ENCODE data around the gene OR10J1.

OR10J1 gene

GRCh38 chr1:159429074-159429861, 10.3 kb upstream of the OR10J1 start:
- no peak overlapping the region for H3K27ac ChIP-seq (ENCODE audit: low read depth, low read length)

GRCh38 chr1:159430985-159431384, 8.5 kb upstream of the OR10J1 start:
- Histone ChIP-seq H3K56ac (ENCODE audit: low read length) (no peak overlapping the region), H3K4me1 (ENCODE audit: control insufficient read depth, low read depth, low read length) (no peaks in the 10 kb centered on the region), H2BK15ac (replicated peaks; ENCODE audit: low read depth) (no peak overlapping the region), H3K27ac (ENCODE audit: low read depth, low read length) (no peak overlapping the region), H3K79me1 (ENCODE audit: low read length) (no peaks in the 10 kb centered on the region), H2AK5ac (ENCODE audit: low read length) (no peak overlapping the region), H3K36me3 (ENCODE audit: control insufficient read depth, insufficient read depth, low read length) (no peaks in the 10 kb centered on the region), H4K5ac (ENCODE audit: low read length) (no peak overlapping the region), H3K27me3 (ENCODE audit: insufficient read depth, low read length, poor library complexity) (no peaks in the 10 kb centered on the region), H3K9ac (ENCODE audit: low read length) (no peak overlapping the region), H3K4me3 (ENCODE audit: low read length) (no peak overlapping the region), H3K4ac (ENCODE audit: low read depth, low read length) (no peak overlapping the region), H3K4me2 (ENCODE audit: low read length) (no peak overlapping the region), H2BK120ac (ENCODE audit: low read depth, low read length) (no peak overlapping the region), H3K79me2 (ENCODE audit: control insufficient read depth, insufficient read depth, low read length) (no peaks in the 10 kb centered on the region), H4K8ac (ENCODE audit: low read depth, low read length) (no peak overlapping the region), H3K23ac (ENCODE audit: low read length) (no peak overlapping the region), H2BK5ac (ENCODE audit: low read length) (no peak overlapping the region), H3K18ac (ENCODE audit: low read length) (no peak overlapping the region)
- no peak for DNase-seq
- no CpG with 5 or more reads among the region's 6 CpGs for WGBS (ENCODE audit: extremely low coverage, insufficient coverage, low lambda C conversion rate)

More at GRCh38 chr1:159429074-159429861, 10.3 kb upstream of the OR10J1 start:
- H3K4ac ChIP-seq (ENCODE audit: low read depth, low read length), result no peak overlapping the region
- H3K4me1 ChIP-seq (ENCODE audit: control insufficient read depth, low read depth, low read length), result no peaks in the 10 kb centered on the region
- no peaks in the 10 kb centered on the region for H3K27me3 ChIP-seq (ENCODE audit: insufficient read depth, low read length, poor library complexity)
- H3K36me3 ChIP-seq (ENCODE audit: control insufficient read depth, insufficient read depth, low read length), result no peaks in the 10 kb centered on the region
- no peak overlapping the region for H2BK5ac ChIP-seq (ENCODE audit: low read length)
- H4K5ac ChIP-seq (ENCODE audit: low read length), result no peak overlapping the region
- no peak overlapping the region for H3K4me3 ChIP-seq (ENCODE audit: low read length)
- no peak overlapping the region for H3K9ac ChIP-seq (ENCODE audit: low read length)
- no peaks in the 10 kb centered on the region for H3K79me1 ChIP-seq (ENCODE audit: low read length)
- H2BK15ac ChIP-seq (replicated peaks; ENCODE audit: low read depth), result no peak overlapping the region
- no peak overlapping the region for H3K56ac ChIP-seq (ENCODE audit: low read length)
- H2BK120ac ChIP-seq (ENCODE audit: low read depth, low read length), result no peak overlapping the region
- H3K23ac ChIP-seq (ENCODE audit: low read length), result no peak overlapping the region
- WGBS (ENCODE audit: extremely low coverage, insufficient coverage, low lambda C conversion rate), result no CpG with 5 or more reads among the region's 4 CpGs
- no peaks in the 10 kb centered on the region for H3K79me2 ChIP-seq (ENCODE audit: control insufficient read depth, insufficient read depth, low read length)
- no peak overlapping the region for H3K4me2 ChIP-seq (ENCODE audit: low read length)
- H3K18ac ChIP-seq (ENCODE audit: low read length), result no peak overlapping the region
- peak; percentile 3 for DNase-seq
- no peak overlapping the region for H4K8ac ChIP-seq (ENCODE audit: low read depth, low read length)
- no peak overlapping the region for H2AK5ac ChIP-seq (ENCODE audit: low read length)

- Histone ChIP-seq H3K56ac (ENCODE audit: low read length) (no peak within 1 kb of the TSS), H2BK15ac (replicated peaks; ENCODE audit: low read depth) (no peak within 1 kb of the TSS), H3K18ac (ENCODE audit: low read length) (no peak within 1 kb of the TSS), H3K4me1 (ENCODE audit: control insufficient read depth, low read depth, low read length) (no peaks in the 10 kb centered on the region), H4K5ac (ENCODE audit: low read length) (no peak within 1 kb of the TSS), H4K8ac (ENCODE audit: low read depth, low read length) (no peak within 1 kb of the TSS), H3K4ac (ENCODE audit: low read depth, low read length) (no peak within 1 kb of the TSS), H3K4me3 (ENCODE audit: low read length) (no peak within 1 kb of the TSS), H3K23ac (ENCODE audit: low read length) (no peak within 1 kb of the TSS), H2AK5ac (ENCODE audit: low read length) (no peak within 1 kb of the TSS), H2BK120ac (ENCODE audit: low read depth, low read length) (no peak within 1 kb of the TSS), H3K36me3 (ENCODE audit: control insufficient read depth, insufficient read depth, low read length) (no peaks in the 10 kb centered on the region), H3K79me1 (ENCODE audit: low read length) (no peaks in the 10 kb centered on the region), H3K79me2 (ENCODE audit: control insufficient read depth, insufficient read depth, low read length) (no peaks in the 10 kb centered on the region), H3K27me3 (ENCODE audit: insufficient read depth, low read length, poor library complexity) (no peaks in the 10 kb centered on the region), H3K4me2 (ENCODE audit: low read length) (no peak within 1 kb of the TSS), H2BK5ac (ENCODE audit: low read length) (no peak within 1 kb of the TSS), H3K27ac (ENCODE audit: low read depth, low read length) (no peak within 1 kb of the TSS), H3K9ac (ENCODE audit: low read length) (no peak within 1 kb of the TSS)
- no peak for DNase-seq
- WGBS (ENCODE audit: extremely low coverage, insufficient coverage, low lambda C conversion rate), result no CpG with 5 or more reads among the region's 1 CpG
Observed at GRCh38 chr1:159431904-159432303, 7.6 kb upstream of the OR10J1 start, which contains the start of gene OR10J4. TSS of gene OR10J4 (plus strand) at chr1:159432204.

- Histone ChIP-seq H2BK15ac (replicated peaks; ENCODE audit: low read depth) (no peak overlapping the region), H3K79me1 (ENCODE audit: low read length) (no peaks in the 10 kb centered on the region), H3K27ac (ENCODE audit: low read depth, low read length) (no peak overlapping the region), H3K9ac (ENCODE audit: low read length) (no peak overlapping the region), H2BK5ac (ENCODE audit: low read length) (no peak overlapping the region), H3K4me2 (ENCODE audit: low read length) (no peak overlapping the region), H3K4me1 (ENCODE audit: control insufficient read depth, low read depth, low read length) (no peaks in the 10 kb centered on the region), H4K5ac (ENCODE audit: low read length) (no peak overlapping the region), H3K23ac (ENCODE audit: low read length) (no peak overlapping the region), H3K56ac (ENCODE audit: low read length) (no peak overlapping the region), H3K4ac (ENCODE audit: low read depth, low read length) (no peak overlapping the region), H3K79me2 (ENCODE audit: control insufficient read depth, insufficient read depth, low read length) (no peaks in the 10 kb centered on the region), H4K8ac (ENCODE audit: low read depth, low read length) (no peak overlapping the region), H2AK5ac (ENCODE audit: low read length) (no peak overlapping the region), H3K18ac (ENCODE audit: low read length) (no peak overlapping the region), H2BK120ac (ENCODE audit: low read depth, low read length) (no peak overlapping the region), H3K4me3 (ENCODE audit: low read length) (no peak overlapping the region), H3K36me3 (ENCODE audit: control insufficient read depth, insufficient read depth, low read length) (no peaks in the 10 kb centered on the region), H3K27me3 (ENCODE audit: insufficient read depth, low read length, poor library complexity) (no peaks in the 10 kb centered on the region)
- no peak for DNase-seq
- no CpG with 5 or more reads among the region's 4 CpGs for WGBS (ENCODE audit: extremely low coverage, insufficient coverage, low lambda C conversion rate)
Observed at GRCh38 chr1:159436469-159436868, 3.1 kb upstream of the OR10J1 start.

- H2BK5ac ChIP-seq (ENCODE audit: low read length), result no peak overlapping the region
- H3K27ac ChIP-seq (ENCODE audit: low read depth, low read length), result no peak overlapping the region
Observed at GRCh38 chr1:159441360-159441759, 1.8 kb downstream of the OR10J1 start.

GRCh38 chr1:159442428-159442827, 2.9 kb downstream of the OR10J1 start:
- H2BK15ac ChIP-seq (replicated peaks; ENCODE audit: low read depth), result no peak overlapping the region
- no peak overlapping the region for H3K9ac ChIP-seq (ENCODE audit: low read length)
- no peak overlapping the region for H3K18ac ChIP-seq (ENCODE audit: low read length)
- H3K36me3 ChIP-seq (ENCODE audit: control insufficient read depth, insufficient read depth, low read length), result no peaks in the 10 kb centered on the region
- H2BK5ac ChIP-seq (ENCODE audit: low read length), result no peak overlapping the region
- H2AK5ac ChIP-seq (ENCODE audit: low read length), result no peak overlapping the region
- no peak overlapping the region for H4K5ac ChIP-seq (ENCODE audit: low read length)
- no peaks in the 10 kb centered on the region for H3K79me1 ChIP-seq (ENCODE audit: low read length)
- H4K8ac ChIP-seq (ENCODE audit: low read depth, low read length), result no peak overlapping the region
- no peak overlapping the region for H3K23ac ChIP-seq (ENCODE audit: low read length)
- no peak overlapping the region for H3K27ac ChIP-seq (ENCODE audit: low read depth, low read length)
- H3K27me3 ChIP-seq (ENCODE audit: insufficient read depth, low read length, poor library complexity), result no peaks in the 10 kb centered on the region
- WGBS (ENCODE audit: extremely low coverage, insufficient coverage, low lambda C conversion rate), result no CpG with 5 or more reads among the region's 2 CpGs
- H3K4me3 ChIP-seq (ENCODE audit: low read length), result no peak overlapping the region
- no peak overlapping the region for H3K56ac ChIP-seq (ENCODE audit: low read length)
- no peaks in the 10 kb centered on the region for H3K79me2 ChIP-seq (ENCODE audit: control insufficient read depth, insufficient read depth, low read length)
- H3K4ac ChIP-seq (ENCODE audit: low read depth, low read length), result no peak overlapping the region
- no peak overlapping the region for H2BK120ac ChIP-seq (ENCODE audit: low read depth, low read length)
- DNase-seq, result no peak
- H3K4me2 ChIP-seq (ENCODE audit: low read length), result no peak overlapping the region
- H3K4me1 ChIP-seq (ENCODE audit: control insufficient read depth, low read depth, low read length), result no peaks in the 10 kb centered on the region

More at GRCh38 chr1:159441360-159441759, 1.8 kb downstream of the OR10J1 start:
- Histone ChIP-seq H2AK5ac (ENCODE audit: low read length) (no peak overlapping the region), H4K5ac (ENCODE audit: low read length) (no peak overlapping the region), H3K23ac (ENCODE audit: low read length) (no peak overlapping the region), H3K56ac (ENCODE audit: low read length) (no peak overlapping the region), H2BK15ac (replicated peaks; ENCODE audit: low read depth) (no peak overlapping the region), H3K4me3 (ENCODE audit: low read length) (no peak overlapping the region), H3K79me2 (ENCODE audit: control insufficient read depth, insufficient read depth, low read length) (no peaks in the 10 kb centered on the region), H3K18ac (ENCODE audit: low read length) (no peak overlapping the region), H3K4me1 (ENCODE audit: control insufficient read depth, low read depth, low read length) (no peaks in the 10 kb centered on the region), H3K9ac (ENCODE audit: low read length) (no peak overlapping the region), H3K4me2 (ENCODE audit: low read length) (no peak overlapping the region), H4K8ac (ENCODE audit: low read depth, low read length) (no peak overlapping the region), H3K36me3 (ENCODE audit: control insufficient read depth, insufficient read depth, low read length) (no peaks in the 10 kb centered on the region), H3K79me1 (ENCODE audit: low read length) (no peaks in the 10 kb centered on the region), H2BK120ac (ENCODE audit: low read depth, low read length) (no peak overlapping the region), H3K4ac (ENCODE audit: low read depth, low read length) (no peak overlapping the region), H3K27me3 (ENCODE audit: insufficient read depth, low read length, poor library complexity) (no peaks in the 10 kb centered on the region)
- DNase-seq, result no peak

Measured in mesendoderm (in vitro differentiated cells).